Fibroblast of pulmonary artery (primary cell): ENCODE data around the gene METTL21C.

ENCODE experiments used
- DNase-seq: peaks from one replicate; pipeline ENCODE4 v3.0.0-alpha.2; 2010; ENCODE audit warnings: low read depth
- H3K4me3 ChIP-seq: replicated peaks from 2 replicates; pipeline ENCODE4 v1.5.1; 2011; ENCODE audit warnings: low read depth, mild to moderate bottlenecking, control low read depth, low read length, moderate library complexity
- TF ChIP-seq, protein P1 (sequence below): IDR thresholded peaks from 2 replicates; pipeline ENCODE4 v1.5.1; 2011; ENCODE audit warnings: mild to moderate bottlenecking, control low read depth, low read length, inconsistent platforms; ENCODE audit errors: missing control alignments

The METTL21C gene

GRCh38 chr13:102694937-102695336 is at the start of gene METTL21C:
Gene METTL21C (minus strand): TSS chr13:102695044. CDS start chr13:102694498, 546 bp downstream.
- TF ChIP-seq, protein P1, sequence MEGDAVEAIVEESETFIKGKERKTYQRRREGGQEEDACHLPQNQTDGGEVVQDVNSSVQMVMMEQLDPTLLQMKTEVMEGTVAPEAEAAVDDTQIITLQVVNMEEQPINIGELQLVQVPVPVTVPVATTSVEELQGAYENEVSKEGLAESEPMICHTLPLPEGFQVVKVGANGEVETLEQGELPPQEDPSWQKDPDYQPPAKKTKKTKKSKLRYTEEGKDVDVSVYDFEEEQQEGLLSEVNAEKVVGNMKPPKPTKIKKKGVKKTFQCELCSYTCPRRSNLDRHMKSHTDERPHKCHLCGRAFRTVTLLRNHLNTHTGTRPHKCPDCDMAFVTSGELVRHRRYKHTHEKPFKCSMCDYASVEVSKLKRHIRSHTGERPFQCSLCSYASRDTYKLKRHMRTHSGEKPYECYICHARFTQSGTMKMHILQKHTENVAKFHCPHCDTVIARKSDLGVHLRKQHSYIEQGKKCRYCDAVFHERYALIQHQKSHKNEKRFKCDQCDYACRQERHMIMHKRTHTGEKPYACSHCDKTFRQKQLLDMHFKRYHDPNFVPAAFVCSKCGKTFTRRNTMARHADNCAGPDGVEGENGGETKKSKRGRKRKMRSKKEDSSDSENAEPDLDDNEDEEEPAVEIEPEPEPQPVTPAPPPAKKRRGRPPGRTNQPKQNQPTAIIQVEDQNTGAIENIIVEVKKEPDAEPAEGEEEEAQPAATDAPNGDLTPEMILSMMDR = no peak

DNA sequence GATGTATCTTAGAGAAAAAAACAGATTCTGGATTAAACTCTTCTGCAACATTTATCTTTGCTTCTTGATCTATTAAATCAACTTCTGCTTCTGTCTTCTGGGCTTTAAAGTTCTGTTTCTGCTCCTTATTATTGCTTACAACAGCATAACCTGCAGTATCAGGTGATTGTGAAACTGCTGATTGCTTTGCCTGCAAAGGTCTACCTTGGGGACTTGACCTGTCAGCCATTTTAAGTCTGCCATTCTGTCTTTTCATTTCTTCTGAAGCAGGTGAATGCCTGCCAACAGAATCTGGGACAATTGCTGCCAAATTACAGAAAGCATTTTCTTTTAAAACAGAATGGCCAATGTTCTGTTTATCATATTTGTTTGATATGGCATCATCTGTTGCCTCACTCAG is 47.7 kb upstream of the METTL21C start:
- H3K4me3 ChIP-seq = no peak overlapping the region
- no peak for DNase-seq
- TF ChIP-seq, protein P1 = no peak

More at GRCh38 chr13:102694937-102695336, at the start of gene METTL21C:
- DNase-seq = no peak
- H3K4me3 ChIP-seq = no peak within 1 kb of the TSS

DNA sequence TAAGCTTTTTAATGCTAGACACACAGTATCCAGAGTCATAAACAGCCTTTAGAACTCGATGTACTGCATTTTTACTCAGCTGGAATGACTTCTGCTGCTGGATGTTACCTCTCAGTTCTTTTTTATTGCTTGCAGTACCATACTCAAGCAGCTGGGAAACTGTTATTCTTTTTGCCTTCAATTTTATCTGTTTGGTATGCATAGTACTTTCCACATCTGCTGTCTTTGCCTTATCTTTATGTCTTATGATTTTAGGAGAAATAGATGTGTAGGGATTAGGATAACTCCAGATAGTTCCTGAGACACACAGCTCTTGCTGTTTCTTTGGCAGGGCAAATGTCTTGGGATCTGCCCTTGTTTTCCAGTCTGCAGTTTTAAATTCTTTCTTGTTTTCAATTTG is 47.3 kb upstream of the METTL21C start:
- no peak for DNase-seq
- H3K4me3 ChIP-seq = no peak overlapping the region
- TF ChIP-seq, protein P1 = no peak

DNA sequence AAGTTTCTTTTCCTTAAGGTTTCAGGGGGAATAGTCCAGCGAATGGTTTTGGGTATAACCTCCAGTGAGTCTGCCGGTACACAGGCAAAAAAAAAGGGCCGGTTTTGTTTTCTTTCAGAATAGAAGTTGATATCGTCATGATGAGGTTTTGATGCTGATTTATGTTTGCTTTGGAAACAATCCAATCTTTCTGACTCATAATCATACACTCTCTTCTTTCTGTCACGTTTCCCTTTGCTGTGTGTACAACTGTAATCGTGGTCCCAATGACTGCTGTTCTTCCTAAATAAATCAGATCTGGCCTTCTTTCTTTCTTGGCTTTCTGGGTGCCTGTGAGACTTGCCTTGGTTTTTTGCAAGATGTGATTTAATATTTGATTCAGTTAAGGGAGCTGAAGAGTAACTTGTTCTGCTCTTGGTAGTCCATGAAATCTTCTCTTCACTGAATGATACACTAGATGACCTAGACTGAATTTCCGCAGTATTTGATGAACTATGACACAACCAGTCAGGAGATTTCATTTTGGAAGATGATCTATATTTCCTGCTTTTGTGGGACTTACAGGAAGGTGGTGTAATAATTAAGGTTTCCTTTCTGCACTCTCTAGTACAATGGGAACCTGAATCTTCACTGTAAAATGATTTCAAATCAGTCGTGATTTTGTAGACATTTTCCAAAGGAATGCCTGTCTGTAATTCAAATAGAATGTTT is 34.9 kb upstream of the METTL21C start:
- TF ChIP-seq, protein P1 = no peak
- peak overlapping the region; percentile 2 for H3K4me3 ChIP-seq

DNA sequence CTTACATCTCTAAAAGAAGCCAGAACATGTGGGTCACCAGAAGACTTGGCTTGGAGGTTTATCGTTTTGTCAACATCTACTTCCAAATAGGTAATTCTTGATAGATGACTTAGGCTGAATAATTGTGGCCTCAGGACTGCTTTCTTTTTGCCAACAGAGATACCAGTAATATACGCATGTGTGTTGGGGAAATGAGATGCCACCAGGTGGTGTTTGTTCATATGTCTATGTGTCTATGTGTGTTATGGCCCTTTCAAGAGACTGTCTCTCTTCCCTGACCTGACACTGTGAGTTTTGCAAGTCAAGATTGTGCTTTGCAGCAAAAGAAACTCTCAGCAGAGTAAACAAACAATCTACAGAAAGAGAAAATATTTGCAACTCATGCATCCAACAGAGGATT is 31.6 kb upstream of the METTL21C start:
- TF ChIP-seq, protein P1 = no peak
- DNase-seq = no peak
- H3K4me3 ChIP-seq = no peak overlapping the region

More for the DNA sequence above, 34.9 kb upstream of the METTL21C start:
- DNase-seq = peak; percentile 91

DNA sequence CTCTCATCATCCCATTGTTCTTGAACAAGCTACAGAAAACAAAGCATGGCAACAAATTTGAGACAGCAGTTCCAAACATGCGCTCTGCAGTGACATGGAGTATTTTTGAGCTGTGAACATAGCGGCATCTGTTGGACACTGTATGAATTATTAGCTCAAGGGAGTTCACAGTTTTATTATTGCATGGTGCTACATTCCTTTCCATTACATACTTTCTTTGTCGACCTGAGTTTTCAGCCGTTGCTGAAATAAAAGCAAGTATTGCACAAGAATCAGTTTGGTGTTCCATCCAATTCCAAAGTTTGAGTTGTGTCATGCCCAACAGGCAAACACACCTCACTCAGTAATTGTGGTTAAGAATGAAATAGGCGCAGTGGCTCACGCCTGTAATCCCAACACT is 30.1 kb upstream of the METTL21C start:
- peak; percentile 74 for DNase-seq
- no peak overlapping the region for H3K4me3 ChIP-seq
- TF ChIP-seq, protein P1 = peak; percentile 43

DNA sequence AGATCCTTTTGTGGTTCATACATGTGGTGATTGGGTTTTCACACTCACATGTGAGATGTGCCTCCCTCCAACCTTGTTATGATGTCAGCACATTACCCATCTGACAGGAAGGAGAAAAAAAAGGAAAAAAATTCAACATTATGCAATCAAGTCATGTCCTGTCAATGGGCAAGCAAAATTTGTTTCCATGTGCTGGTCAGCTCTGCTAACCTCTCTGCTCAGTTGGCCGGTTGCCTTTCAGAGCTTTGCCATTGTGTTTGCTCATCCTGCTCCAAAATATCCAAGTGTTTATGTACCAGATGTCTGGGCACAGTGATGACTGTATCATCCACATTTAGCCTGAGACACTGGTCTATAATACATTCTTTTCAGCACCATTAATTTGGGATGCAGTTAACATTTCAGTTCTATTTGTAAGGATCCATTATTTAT is 27.0 kb upstream of the METTL21C start:
- no peak overlapping the region for H3K4me3 ChIP-seq
- TF ChIP-seq, protein P1 = no peak

More for the DNA sequence above, 27.0 kb upstream of the METTL21C start:
- peak; percentile 64 for DNase-seq
